AG04449 (cell line): ENCODE data around the gene FKBP10.

Source experiments
- CTCF ChIA-PET: fragments of 350-600 bp; formaldehyde crosslinking; extraction: SDS; loops from one replicate; lab custom pipeline; 2021; ENCODE audit warnings: antibody characterized with exemption; lab: Yijun Ruan, JAX
- POLR2A ChIA-PET: fragments of 400-600, 350-600 bp; formaldehyde crosslinking; extraction: SDS; loops from one replicate; lab custom pipeline; 2020; ENCODE audit warnings: antibody characterized with exemption, inconsistent platforms; lab: Yijun Ruan, JAX
- DNase-seq: peaks from one replicate; pipeline ENCODE4 v3.0.0-alpha.2; 2010; ENCODE audit warnings: low read depth, low spot score
- H3K4me3 ChIP-seq: 2 replicates; pipeline ENCODE4 v1.5.1; 2011; ENCODE audit warnings: low read depth, mild to moderate bottlenecking, control low read depth, low read length
- TF ChIP-seq, protein P1 (sequence below): IDR thresholded peaks from one replicate; pipeline ENCODE4 v1.5.1; 2011; ENCODE audit warnings: mild to moderate bottlenecking, moderate library complexity, low read length, control low read depth, inconsistent platforms; ENCODE audit not compliant: insufficient read depth; ENCODE audit errors: missing control alignments

FKBP10 gene

DNA sequence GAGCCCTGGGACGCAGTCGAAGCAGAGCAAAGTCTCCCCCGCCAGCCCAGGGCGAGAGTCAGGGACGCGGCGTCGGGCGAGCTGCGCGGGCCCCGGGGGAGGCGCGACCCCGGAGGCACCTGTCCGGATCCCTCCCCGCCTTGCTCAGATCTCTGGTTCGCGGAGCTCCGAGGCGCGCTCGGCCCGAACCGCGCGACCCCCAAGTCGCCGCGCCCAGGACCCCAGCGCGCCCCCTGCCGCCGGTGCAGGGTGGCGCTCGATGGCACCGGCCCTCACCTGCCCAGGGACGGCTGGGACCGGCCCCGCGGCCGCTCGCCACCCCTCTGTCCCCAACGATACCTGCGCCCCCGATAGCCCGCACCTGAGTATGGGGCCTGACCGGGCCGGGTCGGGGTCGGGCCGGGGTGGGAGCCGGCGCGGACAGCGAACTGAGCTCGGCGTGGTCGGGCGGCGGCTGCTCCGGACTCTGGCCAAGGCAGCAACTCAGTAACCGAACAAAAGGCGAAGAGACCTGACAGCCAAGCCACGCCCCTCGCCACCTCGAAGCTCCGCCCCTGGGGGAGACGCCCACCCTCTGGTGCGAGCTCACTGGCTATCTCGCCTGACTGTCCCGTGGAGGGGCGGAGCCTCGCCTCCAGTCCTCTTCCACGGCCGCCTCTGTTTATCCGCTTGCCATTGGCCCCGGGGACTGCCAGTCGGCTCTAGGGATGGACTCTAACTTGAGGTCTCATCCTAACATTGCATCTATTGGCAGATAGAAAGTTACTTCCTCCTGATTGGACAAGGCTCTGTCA, 26.4 kb upstream of the FKBP10 start, which contains the start of gene JUP:
TSS of gene JUP (minus strand) at position 485 of the 794 bp plus-strand sequence. CDS start 14,857 bp downstream, outside the sequence.
- ChIA-PET POLR2A (interaction anchor here (0.7 to 2.2 kb wide), 5 partner anchors 9 to 98 kb away, joined by 3 to 12 read pairs (median 4); partner anchors contain the start of genes EIF1 and HAP1), CTCF (interaction anchor here (0.7 to 3.5 kb wide), 16 partner anchors 8 to 173 kb away, joined by 3 to 52 read pairs (median 5); no protein-coding TSS in a partner anchor)
- peak within 1 kb of the TSS; percentile 61 for H3K4me3 ChIP-seq
- DNase-seq, result peak; percentile 89
- TF ChIP-seq, protein P1, sequence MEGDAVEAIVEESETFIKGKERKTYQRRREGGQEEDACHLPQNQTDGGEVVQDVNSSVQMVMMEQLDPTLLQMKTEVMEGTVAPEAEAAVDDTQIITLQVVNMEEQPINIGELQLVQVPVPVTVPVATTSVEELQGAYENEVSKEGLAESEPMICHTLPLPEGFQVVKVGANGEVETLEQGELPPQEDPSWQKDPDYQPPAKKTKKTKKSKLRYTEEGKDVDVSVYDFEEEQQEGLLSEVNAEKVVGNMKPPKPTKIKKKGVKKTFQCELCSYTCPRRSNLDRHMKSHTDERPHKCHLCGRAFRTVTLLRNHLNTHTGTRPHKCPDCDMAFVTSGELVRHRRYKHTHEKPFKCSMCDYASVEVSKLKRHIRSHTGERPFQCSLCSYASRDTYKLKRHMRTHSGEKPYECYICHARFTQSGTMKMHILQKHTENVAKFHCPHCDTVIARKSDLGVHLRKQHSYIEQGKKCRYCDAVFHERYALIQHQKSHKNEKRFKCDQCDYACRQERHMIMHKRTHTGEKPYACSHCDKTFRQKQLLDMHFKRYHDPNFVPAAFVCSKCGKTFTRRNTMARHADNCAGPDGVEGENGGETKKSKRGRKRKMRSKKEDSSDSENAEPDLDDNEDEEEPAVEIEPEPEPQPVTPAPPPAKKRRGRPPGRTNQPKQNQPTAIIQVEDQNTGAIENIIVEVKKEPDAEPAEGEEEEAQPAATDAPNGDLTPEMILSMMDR, result peak; percentile 37

DNA sequence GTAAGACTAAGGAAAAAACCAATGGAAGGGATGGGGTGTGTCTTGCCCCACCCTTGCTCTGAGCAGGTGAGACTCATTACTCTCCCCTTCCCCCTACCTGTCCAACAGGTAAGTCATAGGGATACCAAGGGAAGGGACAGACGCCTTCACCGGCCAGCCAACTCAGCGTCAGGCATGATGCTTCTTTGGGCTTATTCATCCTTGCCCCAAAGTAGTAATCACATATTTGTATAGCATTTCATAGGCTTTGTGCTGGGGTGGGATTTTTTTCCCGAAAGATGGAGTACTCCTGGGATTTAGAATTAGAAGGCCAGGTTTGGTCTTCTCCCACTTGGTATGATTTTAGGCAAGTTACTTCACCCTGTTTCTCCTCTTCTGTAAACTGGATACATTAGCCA, 25.8 kb upstream of the FKBP10 start:
- H3K4me3 ChIP-seq, result peak overlapping the region; percentile 20
- POLR2A ChIA-PET, result interaction anchor here (0.7 to 2.2 kb wide), 5 partner anchors 10 to 99 kb away, joined by 3 to 12 read pairs (median 4); partner anchors contain the start of genes EIF1 and HAP1

DNA sequence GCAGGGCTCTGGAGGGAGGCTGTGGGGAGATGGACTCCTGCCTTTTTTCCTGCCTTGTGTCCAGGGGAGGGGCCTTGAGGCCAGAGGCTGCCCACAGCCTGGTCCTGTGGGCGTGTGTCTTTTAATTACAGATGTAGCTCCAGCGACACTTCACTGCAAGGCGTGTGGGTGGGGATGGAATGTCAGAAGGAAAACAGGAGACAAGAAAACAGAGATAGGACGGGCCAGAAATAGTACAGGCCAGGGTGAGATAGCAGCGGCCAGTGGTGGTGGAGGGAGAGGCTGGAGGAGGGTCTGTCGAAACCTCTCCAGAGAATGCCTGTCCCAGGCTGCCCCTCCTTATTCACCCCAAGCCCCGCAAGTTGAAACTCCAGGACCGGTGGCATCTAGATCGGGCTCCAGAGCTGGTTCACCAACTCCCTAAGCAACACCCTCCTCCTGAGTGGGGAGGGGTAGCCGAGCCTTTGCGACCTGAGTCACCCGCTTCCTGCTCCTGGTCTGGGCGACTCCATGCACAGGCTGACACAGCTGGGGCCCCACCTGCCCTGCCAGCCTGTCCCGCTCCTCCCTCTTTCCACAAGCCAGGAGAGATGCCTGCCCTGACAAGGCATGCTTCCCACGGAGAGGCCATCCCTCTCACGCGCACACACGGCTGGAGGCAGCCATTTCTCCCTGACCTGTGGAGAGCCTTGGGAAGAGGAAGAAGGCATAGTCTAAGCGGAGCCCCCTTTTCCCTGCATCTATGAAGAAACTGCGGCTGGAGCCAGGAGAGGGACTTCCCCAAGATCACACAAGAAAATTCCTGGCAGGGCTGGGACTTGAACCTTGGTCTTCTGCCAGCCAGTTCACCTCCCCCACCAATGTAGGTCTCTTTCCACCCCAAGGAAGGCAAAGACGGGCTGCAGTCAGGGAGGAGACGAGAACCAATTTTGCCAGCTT, 19.7 kb upstream of the FKBP10 start:
- CTCF ChIA-PET, result interaction anchor here (1.4 to 11.3 kb wide), 4 partner anchors 7 to 57 kb away, joined by 3 to 189 read pairs (median 16); partner anchors contain the start of genes HAP1 and JUP
- TF ChIP-seq, protein P1, result no peak
- POLR2A ChIA-PET, result interaction anchor here (0.6 kb wide), 1 partner anchor 20 kb away, joined by 3 read pairs; no protein-coding TSS in a partner anchor
- DNase-seq, result no peak
- H3K4me3 ChIP-seq, result no peak overlapping the region

More for the DNA sequence above, 25.8 kb upstream of the FKBP10 start:
- CTCF ChIA-PET, result interaction anchor here (0.8 to 4.4 kb wide), 12 partner anchors 8 to 73 kb away, joined by 3 to 52 read pairs (median 10); no protein-coding TSS in a partner anchor
- DNase-seq, result no peak
- TF ChIP-seq, protein P1, result no peak

DNA sequence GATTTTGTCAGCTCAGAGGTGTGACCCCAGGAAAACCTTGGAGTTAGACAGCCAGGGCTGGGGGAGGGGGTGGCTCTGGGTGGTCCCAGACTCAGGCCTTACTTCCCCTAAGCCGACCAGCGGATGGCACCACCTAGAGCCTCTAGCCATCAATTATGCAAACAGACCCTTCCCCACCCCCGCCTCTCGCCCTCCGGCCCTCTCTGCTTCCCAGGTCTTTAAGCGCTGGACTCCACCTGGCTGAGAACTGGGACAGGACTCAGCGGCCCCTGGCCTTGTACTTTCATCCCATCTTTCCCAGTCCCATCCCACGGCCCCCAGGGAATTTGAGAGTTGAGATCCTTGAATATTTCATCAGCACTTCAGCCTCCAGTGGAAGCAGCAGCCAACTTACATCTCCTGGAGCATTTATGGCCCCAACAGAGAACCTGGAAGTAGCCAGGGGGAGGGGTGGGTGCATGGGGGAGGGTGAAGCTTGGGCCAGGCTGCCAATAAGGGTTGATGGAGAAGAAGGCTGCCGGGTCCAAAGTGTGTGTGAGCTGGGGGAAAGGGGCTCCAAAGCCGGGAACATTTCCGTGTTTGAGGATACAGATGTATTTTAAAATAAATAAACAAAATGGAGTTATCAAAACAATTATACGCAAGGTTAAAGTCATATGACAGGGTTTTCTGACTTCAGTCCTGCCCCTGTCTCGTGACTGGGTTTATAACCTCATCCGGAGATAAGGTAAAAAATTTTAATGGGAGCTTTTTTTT, 18.8 kb upstream of the FKBP10 start:
- TF ChIP-seq, protein P1, result no peak
- no peak for DNase-seq
- ChIA-PET POLR2A (interaction anchor here (0.6 kb wide), 1 partner anchor 21 kb away, joined by 3 read pairs; no protein-coding TSS in a partner anchor), CTCF (interaction anchor here (2.2 to 11.3 kb wide), 3 partner anchors 8 to 58 kb away, joined by 11 to 189 read pairs (median 21); partner anchors contain the start of genes HAP1 and JUP)
- no peak overlapping the region for H3K4me3 ChIP-seq

DNA sequence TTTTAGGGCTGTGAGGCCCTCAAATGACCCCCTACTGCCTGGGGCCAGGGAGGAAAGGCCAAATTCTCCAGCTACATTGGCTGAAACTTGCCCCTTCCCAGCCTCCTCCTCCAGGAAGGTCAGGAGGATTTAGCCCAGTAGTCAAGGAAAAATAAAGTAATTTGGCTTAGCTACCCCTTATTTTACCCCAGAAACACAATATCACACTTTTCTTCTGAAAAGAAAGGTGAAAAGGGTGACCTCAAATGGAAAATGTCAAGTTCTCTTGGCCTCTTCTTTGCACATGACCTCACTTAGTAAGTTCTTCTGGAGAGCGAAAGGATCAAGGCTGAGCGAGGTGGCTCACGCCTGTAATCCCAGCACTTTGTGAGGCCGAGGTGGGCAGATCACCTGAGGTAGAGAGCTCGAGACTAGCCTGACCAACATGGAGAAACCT, 18.2 kb upstream of the FKBP10 start:
- no peak for DNase-seq
- CTCF ChIA-PET, result interaction anchor here (2.2 to 11.3 kb wide), 4 partner anchors 7 to 59 kb away, joined by 8 to 189 read pairs (median 16); partner anchors contain the start of genes HAP1, JUP and P3H4
- TF ChIP-seq, protein P1, result no peak
- POLR2A ChIA-PET, result interaction anchor here (0.7 kb wide), 1 partner anchor 106 kb away, joined by 3 read pairs; no protein-coding TSS in a partner anchor
- H3K4me3 ChIP-seq, result no peak overlapping the region
